HG03571 (cell line): ENCODE measurements around the gene C12orf42.
"Not testable (repeated sequence)": the region's sequence is repeated elsewhere in the genome, so short reads cannot be mapped to it uniquely, and the experiment has no call there.

Source experiments
- ATAC-seq: cut with Tn5 transposase; IDR thresholded peaks from one replicate; pipeline ENCODE4 v1.9.1; 2021; ENCODE audit not compliant: unreplicated experiment

Gene C12orf42

GRCh38 chr12:103498990-103499389, 3.2 kb upstream of the C12orf42 start:
- ATAC-seq: no peak

GRCh38 chr12:103494734-103495468, 867 bp downstream of the C12orf42 start:
- ATAC-seq: no peak

- no peak for ATAC-seq
Observed at GRCh38 chr12:103494051-103494733, 1.6 kb downstream of the C12orf42 start.

GRCh38 chr12:103493199-103493598, 2.6 kb downstream of the C12orf42 start:
- no peak for ATAC-seq

- no peak for ATAC-seq
Observed at GRCh38 chr12:103482365-103482764, 13.4 kb downstream of the C12orf42 start.

- ATAC-seq: no peak
Observed at GRCh38 chr12:103475073-103475472, 20.7 kb downstream of the C12orf42 start.

GRCh38 chr12:103470664-103471063, 25.1 kb downstream of the C12orf42 start:
- ATAC-seq: no peak

- ATAC-seq: no peak
Observed at GRCh38 chr12:103469719-103470118, 26.0 kb downstream of the C12orf42 start.

GRCh38 chr12:103468837-103469236, 26.9 kb downstream of the C12orf42 start:
- no peak for ATAC-seq

- ATAC-seq: peak; percentile 97
Observed at GRCh38 chr12:103462675-103463074, 33.1 kb downstream of the C12orf42 start.

GRCh38 chr12:103457471-103457870, 38.3 kb downstream of the C12orf42 start:
- ATAC-seq: no peak

- ATAC-seq: no peak
Observed at GRCh38 chr12:103456006-103456405, 39.8 kb downstream of the C12orf42 start.

- peak; percentile 81 for ATAC-seq
Observed at GRCh38 chr12:103455020-103455763, 40.6 kb downstream of the C12orf42 start.

- no peak for ATAC-seq
Observed at GRCh38 chr12:103444983-103445382, 50.8 kb downstream of the C12orf42 start.

GRCh38 chr12:103442822-103443221, 52.9 kb downstream of the C12orf42 start:
- peak; percentile 33 for ATAC-seq

GRCh38 chr12:103442182-103442555, 53.6 kb downstream of the C12orf42 start:
- no peak for ATAC-seq

- peak; percentile 98 for ATAC-seq
Observed at GRCh38 chr12:103441437-103442181, 54.2 kb downstream of the C12orf42 start.

- ATAC-seq: not testable (repeated sequence)
Observed at GRCh38 chr12:103434165-103435105, 61.3 kb downstream of the C12orf42 start.

- ATAC-seq: no peak
Observed at GRCh38 chr12:103431950-103432349, 63.8 kb downstream of the C12orf42 start.

- ATAC-seq: no peak
Observed at GRCh38 chr12:103431387-103431786, 64.4 kb downstream of the C12orf42 start.
